WTC11 (cell line): ENCODE results near the gene BDKRB2. TPM values are rescaled to one million over a fixed set of nuclear protein-coding genes. Genes with fewer than 3 reads are reported as not detected.

Experiments used
- ATAC-seq: fragments of 200-7000 bp; cut with Tn5 transposase; 2 replicates; pipeline ENCODE4 v1.10.0; 2021; ENCODE audit warnings: mild to moderate bottlenecking, moderate library complexity
- CTCF ChIA-PET: fragments of 300-600 bp; sonication (Branson Sonifier 250); formaldehyde crosslinking; loops from one replicate; lab custom pipeline; 2021; ENCODE audit warnings: antibody characterized with exemption; lab: Charles Lee
- POLR2A ChIA-PET: fragments of 350-600 bp; sonication (Branson Sonifier 250); formaldehyde crosslinking; loops from one replicate; lab custom pipeline; 2021; ENCODE audit warnings: antibody characterized with exemption; lab: Charles Lee
- DNase-seq: peaks from one replicate; pipeline ENCODE4 v3.0.0; 2021; ENCODE audit warnings: low spot score
- H3K27ac Mint-ChIP-seq: 2 replicates; pipeline ENCODE4 v1.8.0; 2021; ENCODE audit warnings: mixed read lengths
- H3K27me3 Mint-ChIP-seq: 2 replicates; pipeline ENCODE4 v1.8.0; 2021; ENCODE audit warnings: low read depth, mild to moderate bottlenecking, moderate library complexity, mixed read lengths
- H3K36me3 Mint-ChIP-seq: 2 replicates; pipeline ENCODE4 v1.8.0; 2021; ENCODE audit warnings: mixed read lengths
- H3K4me1 Mint-ChIP-seq: 2 replicates; pipeline ENCODE4 v1.8.0; 2022; ENCODE audit warnings: mixed read lengths
- H3K4me3 Mint-ChIP-seq: 2 replicates; pipeline ENCODE4 v1.8.0; 2021; ENCODE audit warnings: mild to moderate bottlenecking, moderate library complexity, mixed read lengths
- H3K9me3 Mint-ChIP-seq: 2 replicates; pipeline ENCODE4 v1.8.0; 2021; ENCODE audit warnings: mixed read lengths
- AFF4 ChIP-seq: sonication (generic); formaldehyde crosslinking; IDR thresholded peaks from 2 replicates; pipeline ENCODE4 v1.8.1; 2023; ENCODE audit warnings: mild to moderate bottlenecking, missing genetic modification reagents, borderline replicate concordance
- CREM ChIP-seq: sonication (generic); formaldehyde crosslinking; IDR thresholded peaks from 2 replicates; pipeline ENCODE4 v1.8.1; 2022; ENCODE audit warnings: mild to moderate bottlenecking, missing genetic modification reagents, moderate library complexity
- ELF4 ChIP-seq: sonication (generic); formaldehyde crosslinking; IDR thresholded peaks from 2 replicates; pipeline ENCODE4 v1.8.1; 2022; ENCODE audit warnings: low read depth, mild to moderate bottlenecking, moderate library complexity, missing genetic modification reagents
- EMX1 ChIP-seq: fragments of 250-450 bp; sonication (Bioruptor Pico); IDR thresholded peaks from 2 replicates; pipeline ENCODE4 v1.8.0; 2021; ENCODE audit warnings: mild to moderate bottlenecking
- FOXJ3 ChIP-seq: sonication (generic); formaldehyde crosslinking; IDR thresholded peaks from 2 replicates; pipeline ENCODE4 v1.9.0; 2021; ENCODE audit warnings: missing genetic modification reagents, mild to moderate bottlenecking, borderline replicate concordance
- FOXP4 ChIP-seq: sonication (generic); formaldehyde crosslinking; IDR thresholded peaks from 2 replicates; pipeline ENCODE4 v1.8.0; 2022; ENCODE audit warnings: mild to moderate bottlenecking, missing genetic modification reagents
- HMGXB4 ChIP-seq: sonication (generic); formaldehyde crosslinking; IDR thresholded peaks from 2 replicates; pipeline ENCODE4 v1.8.1; 2023; ENCODE audit warnings: mild to moderate bottlenecking, moderate library complexity, missing genetic modification reagents
- JUN ChIP-seq: sonication (generic); formaldehyde crosslinking; IDR thresholded peaks from 2 replicates; pipeline ENCODE4 v1.8.0; 2023; ENCODE audit warnings: mild to moderate bottlenecking, missing genetic modification reagents
- NR1H2 ChIP-seq: sonication (generic); formaldehyde crosslinking; IDR thresholded peaks from 2 replicates; pipeline ENCODE4 v1.9.0; 2021; ENCODE audit warnings: mild to moderate bottlenecking, moderate library complexity, missing genetic modification reagents
- NR2C2 ChIP-seq: sonication (generic); formaldehyde crosslinking; IDR thresholded peaks from 2 replicates; pipeline ENCODE4 v1.8.0; 2022; ENCODE audit warnings: mild to moderate bottlenecking, missing genetic modification reagents
- SMAD3 ChIP-seq: sonication (generic); formaldehyde crosslinking; IDR thresholded peaks from 2 replicates; pipeline ENCODE4 v1.8.0; 2022; ENCODE audit warnings: missing genetic modification reagents, mild to moderate bottlenecking, borderline replicate concordance
- SMAD4 ChIP-seq: sonication (generic); formaldehyde crosslinking; IDR thresholded peaks from 2 replicates; pipeline ENCODE4 v1.8.0; 2022; ENCODE audit warnings: mild to moderate bottlenecking, missing genetic modification reagents
- SOX15 ChIP-seq: fragments of 250-450 bp; sonication (Bioruptor Pico); IDR thresholded peaks from 2 replicates; pipeline ENCODE4 v1.9.0; 2021; ENCODE audit warnings: mild to moderate bottlenecking
- TEAD1 ChIP-seq: sonication (generic); formaldehyde crosslinking; IDR thresholded peaks from 2 replicates; pipeline ENCODE4 v1.8.0; 2022; ENCODE audit warnings: mild to moderate bottlenecking, missing genetic modification reagents
- TP53 ChIP-seq: sonication (generic); formaldehyde crosslinking; IDR thresholded peaks from 2 replicates; pipeline ENCODE4 v1.8.1; 2023; ENCODE audit warnings: mild to moderate bottlenecking, missing genetic modification reagents
- ZNF219 ChIP-seq: sonication (generic); formaldehyde crosslinking; IDR thresholded peaks from 2 replicates; pipeline ENCODE4 v1.8.0; 2023; ENCODE audit warnings: missing genetic modification reagents, mild to moderate bottlenecking, borderline replicate concordance
- ZNF396 ChIP-seq: fragments of 250-450 bp; sonication (Bioruptor Pico); IDR thresholded peaks from 2 replicates; pipeline ENCODE4 v1.8.0; 2021; ENCODE audit warnings: mild to moderate bottlenecking, moderate library complexity, borderline replicate concordance
- ZNF416 ChIP-seq: fragments of 250-450 bp; sonication (Bioruptor Pico); IDR thresholded peaks from 2 replicates; pipeline ENCODE4 v1.9.0; 2021; ENCODE audit warnings: mild to moderate bottlenecking, inconsistent platforms
- ZNF423 ChIP-seq: fragments of 250-450 bp; sonication (Bioruptor Pico); IDR thresholded peaks from 2 replicates; pipeline ENCODE4 v2.1.2; 2022; ENCODE audit warnings: mild to moderate bottlenecking, moderate library complexity
- ZNF512 ChIP-seq: sonication (generic); formaldehyde crosslinking; IDR thresholded peaks from 2 replicates; pipeline ENCODE4 v1.8.1; 2022; ENCODE audit warnings: missing genetic modification reagents, borderline replicate concordance
- ZNF532 ChIP-seq: fragments of 250-450 bp; sonication (Bioruptor Pico); IDR thresholded peaks from 2 replicates; pipeline ENCODE4 v1.9.0; 2021; ENCODE audit warnings: mild to moderate bottlenecking, borderline replicate concordance
- total RNA-seq: library from RNA; stranded (reverse); gene quantifications from 3 replicates; pipeline ENCODE4 v1.2.3, GENCODE V29; 2021

Gene BDKRB2
- total RNA-seq, 1 experiment from 2014 or later, result 0.17 TPM

GRCh38 chr14:96187216-96188031 is 17.2 kb upstream of the BDKRB2 start (continued):
- TF ChIP-seq ZNF396 (no peak), ZNF423 (CRISPR knock-in tag) (no peak), HMGXB4 (CRISPR knock-in tag) (no peak)

- no peak for TF ChIP-seq TEAD1
- TF ChIP-seq TP53, result no peak
- TF ChIP-seq ELF4, result no peak
- TF ChIP-seq ZNF219 (CRISPR knock-in tag), result no peak
- TF ChIP-seq ZNF532 (CRISPR knock-in tag), result no peak
- no peak for TF ChIP-seq FOXJ3
- TF ChIP-seq SOX15 (CRISPR knock-in tag), result no peak
- TF ChIP-seq NR2C2 (CRISPR knock-in tag), result no peak
- no peak for TF ChIP-seq FOXP4 (CRISPR knock-in tag)
- no peak for TF ChIP-seq ZNF512 (CRISPR knock-in tag)
- peaks cover 45% of the 10 kb centered on the region for H3K4me1 Mint-ChIP-seq
- ChIA-PET POLR2A (no interaction called here), CTCF (interaction anchor here (0.9 kb wide), 1 partner anchor 89 kb away, joined by 4 read pairs; no protein-coding TSS in a partner anchor)
- no peaks in the 10 kb centered on the region for H3K27me3 Mint-ChIP-seq
- no peaks in the 10 kb centered on the region for H3K9me3 Mint-ChIP-seq
- DNase-seq (no peak), ATAC-seq (no peak)
- no peak overlapping the region for H3K27ac Mint-ChIP-seq
- H3K36me3 Mint-ChIP-seq, result no peaks in the 10 kb centered on the region
- no peak overlapping the region for H3K4me3 Mint-ChIP-seq
Measured at GRCh38 chr14:96189281-96189711, 15.3 kb upstream of the BDKRB2 start.

- ChIA-PET CTCF (no interaction called here), POLR2A (no interaction called here)
- DNase-seq, result no peak
- Mint-ChIP-seq H3K9me3 (no peaks in the 10 kb centered on the region), H3K27me3 (no peaks in the 10 kb centered on the region), H3K4me1 (peaks cover 48% of the 10 kb centered on the region), H3K4me3 (no peak overlapping the region), H3K27ac (no peak overlapping the region; the same call in 1 of the 2 replicates), H3K36me3 (no peaks in the 10 kb centered on the region)
- peak; percentile 45 for ATAC-seq
- TF ChIP-seq SMAD3 (CRISPR knock-in tag) (no peak), AFF4 (CRISPR knock-in tag) (no peak), SMAD4 (CRISPR knock-in tag) (no peak), EMX1 (CRISPR knock-in tag) (no peak), SOX15 (CRISPR knock-in tag) (no peak), CREM (CRISPR knock-in tag) (no peak), ZNF416 (CRISPR knock-in tag) (no peak), NR1H2 (CRISPR knock-in tag) (no peak), JUN (no peak)
Measured at GRCh38 chr14:96191353-96191752, 13.3 kb upstream of the BDKRB2 start.
